SHP77 treated with DMSO at 0.1 percent for 48 hours (cell line): Measurements from ENCODE around the gene CHMP3.
"Not testable (repeated sequence)": the region's sequence is repeated elsewhere in the genome, so short reads cannot be mapped to it uniquely, and the experiment has no call there.

Experiments used
- DNase-seq: peaks from one replicate; lab custom pipeline; 2025; lab: John Stamatoyannopoulos, UW

The CHMP3 gene

DNA sequence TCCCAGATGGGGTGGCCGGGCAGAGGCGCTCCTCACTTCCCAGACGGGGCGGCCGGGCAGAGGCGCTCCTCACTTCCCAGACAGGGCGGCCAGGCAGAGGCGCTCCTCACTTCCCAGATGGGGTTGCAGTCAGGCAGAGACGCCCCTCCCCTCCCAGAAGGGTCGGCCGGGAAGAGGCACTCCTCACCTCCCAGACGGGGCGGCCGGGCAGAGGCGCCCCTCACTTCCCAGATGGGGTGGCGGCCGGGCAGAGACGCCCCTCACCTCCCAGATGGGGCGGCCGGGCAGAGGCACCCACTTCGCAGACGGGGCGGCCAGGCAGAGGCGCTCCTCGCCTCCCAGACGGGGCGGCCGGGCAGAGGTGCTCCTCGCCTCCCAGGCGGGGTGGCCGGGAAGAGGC is 13.8 kb downstream of the CHMP3 start:
- not testable (repeated sequence) for DNase-seq

DNA sequence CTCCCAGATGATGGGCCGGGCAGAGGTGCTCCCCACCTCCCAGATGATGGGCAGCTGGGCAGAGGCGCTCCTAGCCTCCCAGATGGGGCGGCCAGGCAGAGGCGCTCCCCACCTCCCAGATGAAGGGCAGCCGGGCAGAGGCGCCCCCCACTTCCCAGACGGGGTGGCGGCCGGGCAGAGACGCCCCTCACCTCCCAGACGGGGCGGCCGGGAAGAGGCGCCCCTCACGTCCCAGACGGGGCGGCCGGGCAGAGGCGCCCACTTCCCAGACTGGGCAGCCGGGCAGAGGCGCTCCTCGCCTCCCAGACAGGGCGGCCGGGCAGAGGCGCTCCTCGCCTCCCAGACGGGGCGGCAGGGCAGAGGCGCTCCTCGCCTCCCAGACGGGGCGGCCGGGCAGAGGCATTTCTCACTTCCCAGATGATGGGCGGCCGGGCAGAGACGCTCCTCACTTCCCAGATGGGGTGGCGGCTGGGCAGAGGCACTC is 14.3 kb downstream of the CHMP3 start:
- not testable (repeated sequence) for DNase-seq

DNA sequence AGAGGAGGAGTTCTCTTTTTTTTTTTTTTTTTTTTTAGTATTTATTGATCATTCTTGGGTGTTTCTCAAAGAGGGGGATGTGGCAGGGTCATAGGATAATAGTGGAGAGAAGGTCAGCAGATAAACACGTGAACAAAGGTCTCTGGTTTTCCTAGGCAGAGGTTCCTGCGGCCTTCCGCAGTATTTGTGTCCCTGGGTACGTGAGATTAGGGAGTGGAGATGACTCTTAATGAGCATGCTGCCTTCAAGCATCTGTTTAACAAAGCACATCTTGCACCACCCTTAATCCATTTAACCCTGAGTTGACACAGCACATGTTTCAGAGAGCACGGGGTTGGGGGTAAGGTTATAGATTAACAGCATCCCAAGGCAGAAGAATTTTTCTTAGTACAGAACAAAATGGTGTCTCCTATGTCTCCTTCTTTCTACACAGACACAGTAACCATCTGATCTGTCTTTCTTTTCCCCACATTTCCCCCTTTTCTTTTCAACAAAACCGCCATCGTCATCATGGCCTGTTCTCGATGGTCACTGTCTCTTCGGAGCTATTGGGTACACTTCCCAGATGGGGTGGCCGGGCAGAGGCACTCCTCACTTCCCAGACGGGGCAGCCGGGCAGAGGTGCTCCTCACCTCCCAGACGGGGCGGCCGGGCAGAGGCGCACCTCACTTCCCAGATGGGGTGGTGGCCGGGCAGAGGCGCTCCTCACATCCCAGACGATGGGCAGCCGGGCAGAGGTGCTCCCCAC is 14.9 kb downstream of the CHMP3 start:
- not testable (repeated sequence) for DNase-seq

DNA sequence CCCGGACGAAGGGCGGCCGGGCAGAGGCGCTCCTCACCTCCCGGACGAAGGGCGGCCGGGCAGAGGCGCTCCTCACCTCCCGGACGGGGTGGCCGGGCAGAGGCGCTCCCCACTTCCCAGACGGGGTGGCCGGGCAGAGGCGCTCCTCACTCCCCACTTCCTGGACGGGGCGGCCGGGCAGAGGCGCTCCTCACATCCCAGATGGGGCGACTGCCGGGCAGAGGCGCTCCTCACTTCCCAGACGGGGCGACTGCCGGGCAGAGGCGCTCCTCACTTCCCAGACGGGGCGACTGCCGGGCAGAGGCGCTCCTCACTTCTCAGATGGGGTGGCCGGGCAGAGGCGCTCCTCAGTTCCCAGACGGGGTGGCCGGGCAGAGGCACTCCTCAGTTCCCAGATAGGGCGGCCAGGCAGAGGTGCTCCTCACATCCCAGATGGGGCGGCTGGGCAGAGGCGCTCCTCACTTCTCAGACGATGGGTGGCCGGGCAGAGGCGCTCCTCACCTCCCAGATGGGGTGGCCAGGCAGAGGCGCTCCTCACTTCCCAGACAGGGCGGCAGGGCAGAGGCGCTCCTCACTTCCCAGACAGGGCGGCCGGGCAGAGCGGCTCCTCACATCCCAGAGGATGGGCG is 17.8 kb downstream of the CHMP3 start:
- DNase-seq = not testable (repeated sequence)

DNA sequence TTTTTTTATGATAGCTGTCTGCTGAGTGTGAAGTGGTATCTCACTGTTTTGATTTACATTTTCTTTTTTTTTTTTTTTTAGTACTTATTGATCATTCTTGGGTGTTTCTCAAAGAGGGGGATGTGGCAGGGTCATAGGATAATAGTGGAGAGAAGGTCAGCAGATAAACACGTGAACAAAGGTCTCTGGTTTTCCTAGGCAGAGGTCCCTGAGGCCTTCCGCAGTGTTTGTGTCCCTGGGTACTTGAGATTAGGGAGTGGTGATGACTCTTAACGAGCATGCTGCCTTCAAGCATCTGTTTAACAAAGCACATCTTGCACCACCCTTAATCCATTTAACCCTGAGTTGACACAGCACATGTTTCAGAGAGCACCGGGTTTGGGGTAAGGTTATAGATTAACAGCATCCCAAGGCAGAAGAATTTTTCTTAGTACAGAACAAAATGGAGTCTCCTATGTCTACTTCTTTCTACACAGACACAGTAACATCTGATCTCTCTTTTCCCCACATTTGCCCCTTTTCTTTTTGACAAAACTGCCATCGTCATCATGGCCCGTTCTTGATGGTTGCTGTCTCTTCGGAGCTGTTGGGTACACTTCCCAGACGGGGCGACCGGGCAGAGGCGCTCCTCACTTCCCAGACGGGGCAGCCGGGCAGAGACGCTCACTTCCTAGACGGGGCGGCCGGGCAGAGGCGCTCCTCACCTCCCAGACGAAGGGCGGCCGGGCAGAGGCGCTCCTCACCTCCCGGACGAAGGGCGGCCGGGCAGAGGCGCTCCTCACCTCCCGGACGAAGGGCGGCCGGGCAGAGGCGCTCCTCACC is 18.8 kb downstream of the CHMP3 start:
- not testable (repeated sequence) for DNase-seq

DNA sequence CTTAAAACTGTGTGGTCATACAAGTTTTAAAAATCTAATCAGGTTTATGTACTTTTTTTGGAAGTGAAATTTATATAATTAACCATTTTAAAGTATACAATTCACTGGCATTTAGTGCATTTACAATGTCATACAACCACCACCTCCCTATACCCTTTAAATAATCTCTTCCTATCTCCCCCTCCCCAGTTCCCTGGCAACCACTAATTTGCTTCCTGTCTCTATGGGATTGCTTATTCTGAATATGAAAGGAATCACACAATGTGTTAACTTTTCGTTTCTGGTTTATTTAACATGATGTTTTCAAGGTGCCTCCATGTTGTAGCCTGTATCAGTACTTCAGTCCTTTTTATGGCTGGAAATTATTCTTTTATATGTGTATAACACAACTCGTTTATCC is 19.4 kb downstream of the CHMP3 start:
- no peak for DNase-seq

DNA sequence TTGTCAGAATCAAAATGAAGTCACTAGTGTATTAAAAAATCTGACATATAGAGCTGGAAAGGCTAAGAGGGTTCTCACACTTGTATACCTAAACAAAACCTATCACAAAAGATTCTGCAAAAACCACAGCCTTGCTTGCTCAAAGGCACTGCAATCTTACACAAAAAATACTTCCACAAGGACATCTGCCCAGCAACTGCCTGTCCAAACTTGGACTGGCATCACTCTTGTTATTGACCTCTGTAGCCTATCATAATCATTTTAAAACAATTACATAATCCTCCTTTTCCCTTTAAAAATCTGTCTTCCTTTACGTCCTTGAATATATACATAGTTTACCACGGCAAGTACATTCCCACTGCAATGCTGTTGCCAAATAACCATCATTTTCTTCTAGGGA is 19.9 kb downstream of the CHMP3 start:
- no peak for DNase-seq

DNA sequence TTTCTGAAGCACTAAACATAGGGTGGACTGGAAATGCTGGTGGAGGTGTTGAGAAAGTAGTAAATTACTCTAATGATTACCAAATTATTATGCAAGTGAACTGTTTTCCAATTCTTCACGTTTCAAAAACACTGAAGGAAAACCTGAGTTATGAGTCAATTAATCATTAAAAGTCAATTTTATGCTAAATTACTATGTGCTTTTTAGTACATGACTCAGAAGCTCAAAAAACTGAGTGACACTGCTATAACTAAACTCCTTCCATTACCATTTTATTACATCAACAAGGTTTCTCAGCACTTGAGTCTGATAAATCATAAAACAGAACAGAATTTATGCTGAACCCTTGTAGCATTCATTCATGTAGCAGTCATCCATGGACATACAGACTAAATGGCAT is 20.4 kb downstream of the CHMP3 start:
- DNase-seq = no peak

DNA sequence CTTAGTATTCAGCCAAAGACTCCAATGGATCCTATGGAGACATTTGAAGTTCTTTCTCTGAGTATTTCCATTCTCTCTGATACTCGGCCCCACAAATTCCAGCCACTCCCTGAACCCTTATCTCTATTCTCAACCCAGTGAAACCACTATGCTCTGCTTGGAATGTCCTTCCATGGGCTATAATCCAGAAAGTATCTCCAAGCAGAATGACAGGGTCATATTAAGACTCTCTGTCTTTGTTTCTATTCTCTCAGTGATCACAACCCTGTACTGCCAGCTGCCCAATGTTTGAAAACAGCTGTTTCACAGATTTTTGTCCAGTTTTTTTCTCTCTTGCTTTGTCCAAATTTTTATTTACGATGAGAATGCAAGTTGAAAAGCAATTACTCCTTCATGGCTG is 21.9 kb downstream of the CHMP3 start:
- DNase-seq = no peak

DNA sequence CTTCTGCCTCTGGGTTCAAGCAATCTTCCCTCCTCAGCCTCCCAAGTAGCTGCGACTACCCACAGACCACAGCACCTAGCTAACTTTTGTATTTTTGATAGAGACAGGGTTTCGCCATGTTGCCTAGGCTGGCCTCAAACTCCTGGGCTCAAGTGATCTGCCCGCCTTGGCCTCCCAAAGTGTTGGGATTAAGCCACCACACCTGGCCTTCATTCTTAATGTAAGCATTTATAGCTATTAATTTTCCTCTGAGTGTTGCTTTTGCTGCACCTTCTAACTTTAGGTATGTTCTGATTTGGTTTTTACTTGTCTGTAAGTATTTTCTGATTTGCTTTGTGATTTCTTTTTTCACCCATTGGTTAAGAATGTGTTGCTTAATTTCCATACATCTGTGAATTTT is 29.7 kb downstream of the CHMP3 start:
- DNase-seq = no peak

DNA sequence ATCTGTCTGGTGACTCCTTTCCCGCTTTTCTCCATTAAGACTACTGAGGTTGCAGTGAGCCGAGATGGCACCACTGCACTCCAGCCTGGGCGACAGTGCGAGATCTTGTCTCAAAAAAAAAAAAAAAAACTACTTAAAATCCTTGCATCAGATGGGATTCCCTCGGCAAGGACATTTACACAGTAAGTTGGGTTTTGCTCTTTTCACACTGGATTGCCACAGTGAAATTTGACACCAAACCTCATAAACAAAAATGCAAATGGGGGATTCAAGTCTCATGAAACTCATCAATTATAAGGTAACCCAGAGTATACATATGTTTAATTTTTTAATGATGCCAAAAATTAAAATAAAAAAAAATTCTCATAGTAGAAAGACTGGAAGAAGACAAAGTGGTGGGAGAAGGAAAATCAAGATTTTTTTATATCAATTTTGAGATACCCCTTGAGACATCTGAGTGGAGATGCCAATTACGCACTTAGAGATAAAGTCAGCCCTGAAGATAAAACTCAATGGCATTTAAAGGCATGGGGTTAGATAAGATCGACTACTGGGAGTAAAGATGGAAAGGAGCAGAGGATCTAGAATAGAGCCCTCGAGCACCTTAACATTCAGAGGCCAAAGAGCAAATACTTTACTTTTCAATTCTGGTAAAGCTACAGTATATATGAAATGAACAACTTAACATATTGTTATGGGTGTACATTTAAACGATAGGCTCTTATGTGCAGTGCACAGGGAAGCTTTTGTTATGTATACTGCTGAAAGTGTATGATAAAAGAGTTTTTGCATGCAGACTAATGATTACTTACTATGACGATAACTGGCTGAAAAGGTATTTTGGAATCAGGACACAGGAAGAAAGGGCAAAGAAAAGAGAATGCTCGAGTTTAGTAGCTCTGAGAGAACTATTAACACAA is 37.6 kb downstream of the CHMP3 start:
- DNase-seq = no peak

DNA sequence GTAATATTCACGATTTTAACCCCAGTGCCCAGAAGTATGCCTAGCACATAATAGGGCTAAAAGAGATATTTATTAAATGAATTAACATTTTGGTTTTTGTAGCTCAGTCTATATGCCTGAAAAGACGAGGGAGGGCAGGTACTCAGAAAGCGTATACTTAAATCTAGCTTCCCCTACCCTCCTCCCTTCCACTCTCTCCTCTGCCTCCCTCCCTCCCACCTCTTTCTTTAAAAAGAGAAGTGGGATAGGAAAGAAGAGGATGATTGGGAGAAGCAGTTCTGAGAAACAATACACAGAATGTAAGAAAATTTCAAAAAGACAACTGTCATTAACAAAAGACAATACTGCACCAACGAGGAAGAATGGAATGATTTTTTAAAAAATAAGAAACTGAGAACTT is 39.8 kb downstream of the CHMP3 start:
- DNase-seq = no peak

DNA sequence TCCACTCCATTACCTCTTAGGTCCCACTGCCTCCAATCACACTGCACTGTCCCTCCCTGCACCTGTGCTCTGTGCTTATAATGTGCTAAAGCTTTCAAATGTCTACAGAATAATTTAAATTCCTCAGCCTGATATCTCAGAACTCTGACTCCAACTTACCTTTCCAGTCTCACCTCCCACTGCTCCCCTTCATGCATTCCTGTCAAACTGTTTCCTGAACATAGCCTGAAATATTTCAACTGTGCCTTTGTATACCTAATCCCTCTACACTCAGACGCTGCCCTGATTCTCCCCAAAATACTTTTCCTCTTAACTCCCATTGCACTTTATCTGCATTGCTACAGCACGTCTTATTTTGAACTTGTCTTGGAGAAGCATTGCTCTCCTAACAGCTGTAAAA is 40.5 kb downstream of the CHMP3 start:
- DNase-seq = no peak

DNA sequence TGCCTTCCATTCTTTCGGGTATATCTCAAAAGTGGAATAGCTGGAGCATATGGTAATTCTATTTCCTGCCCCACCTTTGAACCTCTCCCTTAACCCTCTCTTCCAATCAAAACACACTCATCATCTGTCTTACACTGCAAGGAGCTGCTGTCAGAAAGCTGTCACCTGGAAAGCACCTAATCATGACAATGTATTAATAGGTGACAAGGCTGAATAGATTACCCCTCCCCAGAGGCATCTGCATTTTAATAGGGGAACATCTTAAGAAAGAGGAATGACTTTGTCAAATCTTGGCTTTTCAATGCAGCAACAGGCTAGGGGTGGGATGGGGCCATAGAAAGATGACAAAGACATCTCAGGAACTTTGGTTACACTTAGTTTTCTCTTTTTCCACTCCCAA is 41.3 kb downstream of the CHMP3 start:
- no peak for DNase-seq

DNA sequence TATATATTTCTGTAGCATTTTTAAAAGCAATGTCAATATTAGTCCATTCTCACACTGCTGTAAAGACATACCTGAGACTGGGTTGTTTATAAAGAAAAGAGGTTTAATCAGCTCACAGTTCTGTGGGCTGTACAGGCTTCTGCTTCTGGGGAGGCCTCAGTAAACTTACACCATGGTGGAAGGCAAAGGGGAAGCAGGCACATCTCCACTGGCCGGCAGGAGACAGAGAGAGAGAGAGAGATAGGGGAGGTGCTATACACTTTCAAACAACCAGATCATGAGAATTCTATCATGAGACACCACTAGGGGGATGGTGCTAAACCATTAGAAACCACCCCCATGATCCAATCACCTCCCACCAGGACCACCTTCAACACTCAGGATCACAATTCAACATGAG is 43.1 kb downstream of the CHMP3 start:
- no peak for DNase-seq

DNA sequence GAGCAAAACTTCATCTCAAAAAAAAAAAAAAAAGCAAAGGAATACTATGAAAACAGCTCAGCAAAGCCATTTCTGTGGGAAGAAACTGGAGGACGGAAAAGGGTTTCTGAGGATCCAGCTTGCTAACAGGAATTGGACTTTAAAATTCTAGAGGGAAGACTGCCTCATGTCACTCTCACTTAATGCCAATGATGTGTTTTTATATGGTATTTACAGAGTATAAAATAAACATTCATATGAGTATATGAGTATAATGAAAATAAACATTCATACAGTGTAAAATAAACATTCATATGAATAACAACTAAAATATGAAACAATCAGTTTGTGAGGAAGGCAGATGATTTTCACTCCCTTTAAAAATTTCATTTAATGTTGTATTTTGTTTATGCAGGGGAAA is 43.9 kb downstream of the CHMP3 start:
- no peak for DNase-seq

DNA sequence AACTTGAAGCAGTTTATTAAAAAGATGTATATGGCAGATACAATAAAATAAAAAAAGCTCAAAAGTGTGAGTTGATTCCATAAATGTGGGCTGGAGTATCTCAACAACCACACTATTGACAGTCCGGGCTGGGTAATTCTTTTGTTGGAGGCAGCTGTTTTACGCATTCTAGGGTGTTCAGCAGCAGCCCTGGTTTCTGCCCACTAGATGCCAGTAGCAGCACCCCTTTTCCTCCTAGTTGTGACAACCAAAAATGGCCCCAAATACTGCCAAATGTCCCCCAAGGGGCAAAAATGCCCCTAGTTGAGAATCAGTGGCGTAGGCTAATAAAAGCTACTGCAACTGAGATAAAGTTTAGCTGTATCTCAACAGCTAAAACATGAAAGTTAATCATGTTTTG is 44.8 kb downstream of the CHMP3 start:
- no peak for DNase-seq

DNA sequence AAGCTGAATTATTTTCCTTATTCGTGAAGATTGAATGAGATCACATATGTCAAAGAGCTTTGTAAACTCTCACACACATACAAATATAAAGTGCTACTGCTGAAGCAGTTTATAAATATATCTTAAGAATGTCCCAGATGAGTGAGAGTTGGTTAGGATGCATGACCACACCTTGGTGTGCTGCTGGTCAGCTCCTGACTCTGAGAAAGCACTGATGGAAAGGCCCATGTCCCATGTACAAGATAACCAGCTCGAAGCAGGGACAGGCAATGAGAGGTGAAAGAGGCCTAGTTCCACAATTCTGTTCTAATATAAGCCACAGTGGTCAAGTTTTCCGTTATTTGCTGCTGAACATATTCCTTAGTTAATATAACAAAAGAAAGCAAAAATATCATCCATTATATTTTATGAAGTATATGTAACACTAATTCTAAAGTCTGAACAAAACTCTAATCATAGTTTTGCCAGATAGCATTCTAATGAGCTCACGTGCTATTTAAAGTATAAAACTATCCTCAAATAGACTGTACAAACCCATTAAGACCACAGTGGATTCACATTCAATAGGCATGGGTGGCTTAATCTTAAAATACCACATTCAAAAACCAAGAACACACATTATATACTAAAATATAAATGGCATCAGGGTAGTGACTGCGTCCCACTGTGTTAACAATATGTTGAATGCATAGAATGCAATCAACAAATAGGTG is 49.1 kb downstream of the CHMP3 start:
- DNase-seq = no peak

DNA sequence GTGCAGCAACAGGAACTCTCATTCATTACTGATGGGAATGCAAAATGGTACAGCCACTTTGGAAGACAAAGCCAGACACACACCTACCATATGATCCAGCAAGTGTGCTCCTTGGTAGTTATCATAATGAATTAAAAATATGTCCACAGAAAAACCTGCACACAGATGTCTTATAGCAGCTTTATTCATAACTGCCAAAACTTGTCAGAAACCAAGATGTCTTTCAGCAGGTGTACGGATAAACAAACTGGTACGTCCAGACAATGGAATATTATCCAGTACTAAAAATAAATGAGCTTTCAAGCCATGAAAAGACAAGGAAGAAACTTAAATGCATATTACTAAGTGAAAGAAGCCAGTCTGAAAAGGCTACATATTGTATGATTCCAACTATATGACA is 50.4 kb downstream of the CHMP3 start:
- no peak for DNase-seq

DNA sequence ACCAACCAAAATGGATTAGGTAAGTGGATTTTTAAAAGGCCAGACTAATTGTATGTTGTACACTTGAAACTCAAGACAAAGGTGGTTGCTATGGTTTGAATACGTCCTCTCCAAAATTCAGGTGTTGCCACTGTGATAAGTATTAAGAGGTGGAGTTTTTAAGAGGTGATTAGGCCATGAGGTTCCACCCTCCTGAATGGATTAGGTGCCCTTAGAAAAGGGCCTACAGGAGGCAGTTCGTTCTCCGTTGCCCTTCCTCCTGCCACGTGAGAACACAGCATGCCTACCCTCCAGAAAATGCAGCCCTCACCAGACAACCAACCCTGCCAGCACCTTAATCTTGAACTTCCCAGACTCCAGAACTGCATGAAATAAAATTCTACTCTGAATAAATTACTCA is 51.2 kb downstream of the CHMP3 start:
- no peak for DNase-seq

DNA sequence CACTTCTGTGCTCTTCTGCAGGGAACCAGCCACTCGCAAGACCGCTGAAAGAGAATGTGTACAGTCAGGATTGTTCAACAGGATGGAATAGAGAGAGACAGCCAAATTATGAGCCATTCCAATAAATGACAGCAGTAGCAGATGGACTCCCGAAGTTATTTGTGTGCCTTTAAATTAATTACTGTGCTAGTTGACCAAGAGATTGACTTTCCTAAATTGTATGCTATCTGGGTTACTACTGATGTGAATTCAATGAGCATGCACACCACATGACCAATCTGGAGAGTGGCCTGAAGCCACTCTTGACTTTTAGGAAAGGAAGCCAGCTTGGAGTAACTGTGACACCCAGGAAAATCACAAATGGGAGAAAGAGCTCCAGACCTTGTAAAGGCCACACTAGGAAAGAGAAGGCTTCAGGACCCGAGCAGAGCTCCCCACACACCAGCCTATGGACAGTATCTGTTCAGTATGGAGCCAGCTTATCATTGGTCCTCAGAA is 52.8 kb downstream of the CHMP3 start:
- no peak for DNase-seq
